Gastroesophageal sphincter (tissue), 3 donors: ENCODE data around the gene ACP3.

Experiments used
- EP300 ChIP-seq: sonication (generic); formaldehyde crosslinking; IDR thresholded peaks from one replicate; pipeline ENCODE4 v1.6.1; 2017; ENCODE audit warnings: antibody characterized with exemption, mild to moderate bottlenecking
- POLR2A ChIP-seq, 2 donors: fragments of 450-650 bp; IDR thresholded peaks; one replicate each; pipeline ENCODE4 v1.6.1; 2017; ENCODE audit warnings: antibody characterized with exemption in 2 of 2, mild to moderate bottlenecking in 2 of 2, moderate library complexity in 1 of 2
- POLR2AphosphoS5 ChIP-seq: sonication (generic); formaldehyde crosslinking; IDR thresholded peaks from one replicate; pipeline ENCODE4 v1.6.1; 2017; ENCODE audit warnings: antibody characterized with exemption
- TF ChIP-seq, protein P1 (sequence below), 4 experiments: fragments of 200-600 bp in 2 of 4; fragments of 450-650 bp in 2 of 4; sonication (generic) in 1 of 4; IDR thresholded peaks; one replicate each; pipeline ENCODE4 v1.5.1; 2017 to 2019; ENCODE audit warnings: antibody characterized with exemption in 4 of 4, mild to moderate bottlenecking in 2 of 4, moderate library complexity in 2 of 4

DNA sequence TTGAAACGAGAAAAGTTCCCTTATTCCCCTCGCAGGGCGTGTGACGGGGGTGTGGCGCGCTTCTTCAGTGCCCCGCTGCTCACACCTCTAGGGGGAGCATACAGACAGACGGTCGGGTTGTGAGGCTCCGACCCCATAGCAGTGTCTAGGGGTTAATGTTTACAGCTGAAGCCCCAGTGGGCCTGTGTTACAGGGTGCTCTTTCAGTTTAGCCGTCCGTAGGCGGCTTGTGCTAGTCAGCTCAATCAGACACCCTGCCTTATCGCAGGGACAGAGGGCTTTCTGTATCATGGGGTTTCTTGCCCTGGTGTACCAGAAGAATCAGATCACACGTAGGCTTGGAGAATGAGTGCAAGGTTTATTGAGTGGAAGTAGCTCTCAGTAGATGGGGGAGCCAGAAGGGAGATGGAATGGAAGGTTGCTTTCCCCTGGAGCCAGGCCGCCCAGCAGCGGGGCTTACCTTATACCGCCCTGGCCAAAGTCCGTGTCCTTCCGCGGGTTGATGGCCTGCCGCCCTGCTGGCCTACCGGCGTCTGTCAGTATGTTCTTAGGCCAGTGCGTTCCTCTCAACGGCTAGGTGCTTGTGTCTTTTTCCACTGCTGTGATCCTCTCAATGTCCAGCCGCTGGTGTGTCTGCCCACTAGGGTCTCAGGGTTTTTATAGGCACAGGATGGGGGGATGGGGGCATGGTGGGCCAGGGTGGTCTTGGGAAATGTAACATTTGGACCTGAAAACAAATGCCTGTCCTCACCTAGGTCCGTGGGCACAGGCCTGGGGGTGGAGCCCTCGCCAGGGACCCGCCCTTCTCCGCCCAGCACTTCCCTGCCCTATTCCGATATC is 32.2 kb upstream of the ACP3 start:
- TF ChIP-seq, protein P1, sequence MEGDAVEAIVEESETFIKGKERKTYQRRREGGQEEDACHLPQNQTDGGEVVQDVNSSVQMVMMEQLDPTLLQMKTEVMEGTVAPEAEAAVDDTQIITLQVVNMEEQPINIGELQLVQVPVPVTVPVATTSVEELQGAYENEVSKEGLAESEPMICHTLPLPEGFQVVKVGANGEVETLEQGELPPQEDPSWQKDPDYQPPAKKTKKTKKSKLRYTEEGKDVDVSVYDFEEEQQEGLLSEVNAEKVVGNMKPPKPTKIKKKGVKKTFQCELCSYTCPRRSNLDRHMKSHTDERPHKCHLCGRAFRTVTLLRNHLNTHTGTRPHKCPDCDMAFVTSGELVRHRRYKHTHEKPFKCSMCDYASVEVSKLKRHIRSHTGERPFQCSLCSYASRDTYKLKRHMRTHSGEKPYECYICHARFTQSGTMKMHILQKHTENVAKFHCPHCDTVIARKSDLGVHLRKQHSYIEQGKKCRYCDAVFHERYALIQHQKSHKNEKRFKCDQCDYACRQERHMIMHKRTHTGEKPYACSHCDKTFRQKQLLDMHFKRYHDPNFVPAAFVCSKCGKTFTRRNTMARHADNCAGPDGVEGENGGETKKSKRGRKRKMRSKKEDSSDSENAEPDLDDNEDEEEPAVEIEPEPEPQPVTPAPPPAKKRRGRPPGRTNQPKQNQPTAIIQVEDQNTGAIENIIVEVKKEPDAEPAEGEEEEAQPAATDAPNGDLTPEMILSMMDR (IDR thresholded peaks at IDR 0.05), result no peak
- no peak for TF ChIP-seq POLR2A (IDR thresholded peaks at IDR 0.05)
- no peak for TF ChIP-seq POLR2AphosphoS5
- TF ChIP-seq EP300, result no peak
